HepG2 (cell line): ENCODE measurements around the gene SPSB1.

Experiments used
- POLR2G ChIP-seq: fragments of 200-400 bp; formaldehyde crosslinking; IDR thresholded peaks from 2 replicates; pipeline ENCODE4 v1.6.1; 2018; ENCODE audit warnings: mild to moderate bottlenecking, low read depth, low read length, moderate library complexity
- SMARCC2 ChIP-seq: fragments of 450-650 bp; IDR thresholded peaks from 2 replicates; pipeline ENCODE4 v1.6.1; 2017; ENCODE audit warnings: antibody characterized with exemption, mild to moderate bottlenecking
- TAF15 ChIP-seq: fragments of 200-400 bp; formaldehyde crosslinking; IDR thresholded peaks from one replicate; pipeline ENCODE4 v1.6.1; 2018; ENCODE audit warnings: mild to moderate bottlenecking, low read depth, low read length; ENCODE audit not compliant: poor library complexity, severe bottlenecking
- ZNF296 ChIP-seq: sonication (generic); formaldehyde crosslinking; conservative IDR thresholded peaks from 2 replicates; pipeline ENCODE4 v1.5.0; 2020; ENCODE audit warnings: mild to moderate bottlenecking, missing genetic modification reagents
- ZNF891 ChIP-seq: sonication (generic); formaldehyde crosslinking; IDR thresholded peaks from 2 replicates; pipeline ENCODE4 v1.5.0; 2020; ENCODE audit warnings: mild to moderate bottlenecking, missing genetic modification reagents
- TF ChIP-seq, protein P1 (sequence below): sonication (generic); formaldehyde crosslinking; IDR thresholded peaks from 2 replicates; pipeline ENCODE4 v1.9.0; 2021; ENCODE audit warnings: missing genetic modification reagents, borderline replicate concordance

GRCh38 chr1:9265968-9266367, 26.7 kb upstream of the SPSB1 start:
- TF ChIP-seq ZNF296 (no peak), SMARCC2 (no peak), ZNF891 (CRISPR knock-in tag) (no peak), TAF15 (no peak), POLR2G (no peak)
- TF ChIP-seq, protein P1, sequence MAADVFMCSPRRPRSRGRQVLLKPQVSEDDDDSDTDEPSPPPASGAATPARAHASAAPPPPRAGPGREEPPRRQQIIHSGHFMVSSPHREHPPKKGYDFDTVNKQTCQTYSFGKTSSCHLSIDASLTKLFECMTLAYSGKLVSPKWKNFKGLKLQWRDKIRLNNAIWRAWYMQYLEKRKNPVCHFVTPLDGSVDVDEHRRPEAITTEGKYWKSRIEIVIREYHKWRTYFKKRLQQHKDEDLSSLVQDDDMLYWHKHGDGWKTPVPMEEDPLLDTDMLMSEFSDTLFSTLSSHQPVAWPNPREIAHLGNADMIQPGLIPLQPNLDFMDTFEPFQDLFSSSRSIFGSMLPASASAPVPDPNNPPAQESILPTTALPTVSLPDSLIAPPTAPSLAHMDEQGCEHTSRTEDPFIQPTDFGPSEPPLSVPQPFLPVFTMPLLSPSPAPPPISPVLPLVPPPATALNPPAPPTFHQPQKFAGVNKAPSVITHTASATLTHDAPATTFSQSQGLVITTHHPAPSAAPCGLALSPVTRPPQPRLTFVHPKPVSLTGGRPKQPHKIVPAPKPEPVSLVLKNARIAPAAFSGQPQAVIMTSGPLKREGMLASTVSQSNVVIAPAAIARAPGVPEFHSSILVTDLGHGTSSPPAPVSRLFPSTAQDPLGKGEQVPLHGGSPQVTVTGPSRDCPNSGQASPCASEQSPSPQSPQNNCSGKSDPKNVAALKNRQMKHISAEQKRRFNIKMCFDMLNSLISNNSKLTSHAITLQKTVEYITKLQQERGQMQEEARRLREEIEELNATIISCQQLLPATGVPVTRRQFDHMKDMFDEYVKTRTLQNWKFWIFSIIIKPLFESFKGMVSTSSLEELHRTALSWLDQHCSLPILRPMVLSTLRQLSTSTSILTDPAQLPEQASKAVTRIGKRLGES (CRISPR knock-in tag) = no peak
